SK-N-MC (cell line): Measurements from ENCODE around the gene NRAP.

Experiments
- EZH2 ChIP-seq: fragments of 200-600 bp; sonication (generic); IDR thresholded peaks from one replicate; pipeline ENCODE4 v1.6.1; 2017; ENCODE audit warnings: antibody characterized with exemption
- FOXP2 ChIP-seq: optimal IDR thresholded peaks from 2 replicates; pipeline ENCODE3; 2011; ENCODE audit warnings: mild to moderate bottlenecking, moderate library complexity; ENCODE audit not compliant: insufficient read depth; ENCODE audit errors: extremely low read length, control extremely low read depth
- POLR2AphosphoS5 ChIP-seq: IDR thresholded peaks from 2 replicates; pipeline ENCODE4 v1.6.1; 2012; ENCODE audit warnings: mild to moderate bottlenecking, low read depth, low read length, borderline replicate concordance

GRCh38 chr10:113540845-113541548 is 122.8 kb downstream of the NRAP start:
- TF ChIP-seq EZH2, result no peak
- TF ChIP-seq POLR2AphosphoS5, result no peak
- no peak for TF ChIP-seq FOXP2
